GM12892 (cell line): ENCODE data around the gene ZNF319.

Experiments
- DNase-seq: peaks from one replicate; pipeline ENCODE4 v3.0.0; 2011; ENCODE audit not compliant: insufficient read length
- FAIRE-seq: peaks from 2 replicates; lab custom pipeline; 2011; peaks lifted over from hg19 to GRCh38; lab: Jason Lieb, UNC
- POLR2A ChIP-seq: IDR thresholded peaks from 2 replicates; pipeline ENCODE4 v1.6.1; 2011; ENCODE audit warnings: low read depth, low read length, control low read depth
- POLR2AphosphoS5 ChIP-seq: IDR thresholded peaks from 2 replicates; pipeline ENCODE4 v1.6.1; 2011; ENCODE audit warnings: low read depth, low read length, control low read depth
- TAF1 ChIP-seq: IDR thresholded peaks from 2 replicates; pipeline ENCODE4 v1.6.1; 2011; ENCODE audit warnings: low read depth, mild to moderate bottlenecking, control low read depth, low read length, borderline replicate concordance

The ZNF319 gene

GRCh38 chr16:57959121-57959520 lies 41.4 kb downstream of the ZNF319 start:
- no peak for TF ChIP-seq POLR2A
- no peak for TF ChIP-seq TAF1
- no peak for TF ChIP-seq POLR2AphosphoS5
- FAIRE-seq (no peak), DNase-seq (no peak)

GRCh38 chr16:57958544-57958943 lies 41.9 kb downstream of the ZNF319 start:
- TF ChIP-seq POLR2AphosphoS5 (no peak), TAF1 (no peak), POLR2A (no peak)
- no peak for FAIRE-seq
- no peak for DNase-seq

GRCh38 chr16:57957673-57958392 lies 42.6 kb downstream of the ZNF319 start:
- FAIRE-seq (no peak), DNase-seq (no peak)
- TF ChIP-seq TAF1 (no peak), POLR2AphosphoS5 (no peak), POLR2A (no peak)

GRCh38 chr16:57956924-57957672 lies 43.4 kb downstream of the ZNF319 start:
- FAIRE-seq (no peak), DNase-seq (no peak)
- TF ChIP-seq POLR2AphosphoS5: no peak

- DNase-seq (no peak), FAIRE-seq (no peak)
- TF ChIP-seq POLR2AphosphoS5: no peak
- no peak for TF ChIP-seq POLR2A
- no peak for TF ChIP-seq TAF1
Observed at GRCh38 chr16:57956270-57956808, 44.1 kb downstream of the ZNF319 start.

GRCh38 chr16:57955572-57956188 lies 44.8 kb downstream of the ZNF319 start:
- TF ChIP-seq POLR2AphosphoS5 (no peak), TAF1 (no peak), POLR2A (no peak)
- DNase-seq (no peak), FAIRE-seq (no peak)

- TF ChIP-seq TAF1 (no peak), POLR2A (no peak), POLR2AphosphoS5 (no peak)
- DNase-seq (no peak), FAIRE-seq (no peak)
Observed at GRCh38 chr16:57953857-57954256, 46.6 kb downstream of the ZNF319 start.

GRCh38 chr16:57952909-57953308 lies 47.6 kb downstream of the ZNF319 start:
- no peak for TF ChIP-seq TAF1
- no peak for TF ChIP-seq POLR2AphosphoS5
- TF ChIP-seq POLR2A: no peak
- DNase-seq (no peak), FAIRE-seq (no peak)

GRCh38 chr16:57951204-57951960 lies 49.1 kb downstream of the ZNF319 start:
- no peak for FAIRE-seq
- no peak for TF ChIP-seq TAF1
- DNase-seq: no peak

GRCh38 chr16:57950382-57950781 lies 50.1 kb downstream of the ZNF319 start:
- DNase-seq (no peak), FAIRE-seq (no peak)
- TF ChIP-seq POLR2AphosphoS5 (no peak), TAF1 (no peak), POLR2A (no peak)

GRCh38 chr16:57949595-57950238 lies 50.8 kb downstream of the ZNF319 start:
- TF ChIP-seq POLR2A (no peak), POLR2AphosphoS5 (no peak), TAF1 (no peak)
- no peak for FAIRE-seq

More at GRCh38 chr16:57949595-57950238, 50.8 kb downstream of the ZNF319 start:
- no peak for DNase-seq
